ENCODE data around the gene SLC48A1.
"Not testable (repeated sequence)": the region's sequence is repeated elsewhere in the genome, so short reads cannot be mapped to it uniquely, and the experiment has no call there.

SLC48A1 gene

DNA sequence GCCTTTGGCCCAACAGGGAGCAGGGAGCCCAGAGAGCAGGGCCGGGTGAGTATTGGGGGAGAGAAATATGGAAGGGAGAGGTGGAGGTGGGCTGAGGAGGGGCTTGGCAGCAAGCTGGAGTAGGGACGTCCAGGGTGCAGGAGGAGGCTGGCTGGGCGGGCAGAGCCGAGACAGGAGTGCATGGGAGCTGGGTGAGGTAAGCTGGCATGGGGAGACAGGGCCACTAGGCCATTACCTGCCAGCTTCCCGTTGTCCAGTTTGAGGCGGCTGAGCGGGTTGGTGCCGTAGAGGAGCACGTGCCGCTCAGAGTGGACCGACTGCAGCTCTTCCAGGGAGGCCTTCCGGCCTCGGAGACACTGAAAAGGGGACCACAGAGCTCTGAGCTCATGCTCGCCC, 18.3 kb downstream of the SLC48A1 start:
- DNase-seq (ENCODE audit: low read depth, low spot score) = no peak

DNA sequence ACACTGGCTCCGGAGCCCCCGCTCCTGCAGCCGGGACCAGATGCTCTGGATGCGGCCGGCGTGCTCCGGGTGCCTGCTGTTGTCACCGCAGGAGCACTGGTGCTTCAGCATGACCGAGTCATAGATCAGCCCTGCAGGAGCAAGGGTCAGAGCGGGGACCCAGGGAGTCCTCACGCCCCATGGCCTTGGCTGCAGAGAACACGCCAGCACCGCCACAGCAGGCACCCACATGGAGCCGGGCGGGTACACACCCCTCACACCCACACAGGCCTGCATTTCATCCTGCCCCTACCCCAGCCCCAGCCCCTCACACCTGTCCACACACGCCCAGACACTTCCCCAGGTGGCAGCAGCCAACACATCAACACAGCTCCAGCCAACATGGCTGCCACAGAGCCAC, 18.8 kb downstream of the SLC48A1 start:
- no peak for DNase-seq (ENCODE audit: low read depth, low spot score)

DNA sequence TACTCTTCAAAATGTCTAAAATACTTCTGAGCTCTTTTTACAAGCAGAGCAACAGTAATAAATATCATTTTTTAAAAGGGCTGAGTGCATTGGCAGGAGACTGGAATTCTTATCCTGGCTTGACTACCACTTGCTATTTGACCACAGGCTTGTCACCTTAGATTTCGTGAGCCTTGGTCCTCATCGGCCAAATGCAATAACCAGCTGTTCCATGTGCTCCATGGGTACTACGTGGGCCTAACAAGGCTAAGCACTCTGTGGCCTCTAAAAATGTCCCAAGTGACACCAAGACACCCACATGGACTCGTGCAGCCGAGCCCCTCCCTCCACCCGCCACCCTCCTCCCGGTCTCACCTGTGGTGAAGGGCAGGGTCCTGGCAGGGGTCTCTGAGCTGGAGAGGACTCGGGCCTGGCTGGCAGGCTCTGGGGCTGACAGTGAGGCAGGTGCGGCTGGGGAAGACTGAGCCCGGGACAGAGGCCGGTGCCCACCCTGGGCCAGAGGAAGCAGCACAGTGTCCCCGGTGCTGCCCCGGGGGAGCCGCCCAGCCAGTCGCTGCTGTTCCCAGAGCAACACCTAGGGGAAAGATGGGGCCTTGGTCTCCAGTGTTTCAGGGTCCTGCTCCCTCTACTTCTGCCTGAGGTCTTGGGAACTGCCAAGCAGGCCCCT, 20.1 kb downstream of the SLC48A1 start:
- no peak for DNase-seq (ENCODE audit: low read depth, low spot score)

- DNase-seq (ENCODE audit: low read depth, low spot score) = no peak
Observed at GRCh38 chr12:47794679-47795078, 21.6 kb downstream of the SLC48A1 start.

DNA sequence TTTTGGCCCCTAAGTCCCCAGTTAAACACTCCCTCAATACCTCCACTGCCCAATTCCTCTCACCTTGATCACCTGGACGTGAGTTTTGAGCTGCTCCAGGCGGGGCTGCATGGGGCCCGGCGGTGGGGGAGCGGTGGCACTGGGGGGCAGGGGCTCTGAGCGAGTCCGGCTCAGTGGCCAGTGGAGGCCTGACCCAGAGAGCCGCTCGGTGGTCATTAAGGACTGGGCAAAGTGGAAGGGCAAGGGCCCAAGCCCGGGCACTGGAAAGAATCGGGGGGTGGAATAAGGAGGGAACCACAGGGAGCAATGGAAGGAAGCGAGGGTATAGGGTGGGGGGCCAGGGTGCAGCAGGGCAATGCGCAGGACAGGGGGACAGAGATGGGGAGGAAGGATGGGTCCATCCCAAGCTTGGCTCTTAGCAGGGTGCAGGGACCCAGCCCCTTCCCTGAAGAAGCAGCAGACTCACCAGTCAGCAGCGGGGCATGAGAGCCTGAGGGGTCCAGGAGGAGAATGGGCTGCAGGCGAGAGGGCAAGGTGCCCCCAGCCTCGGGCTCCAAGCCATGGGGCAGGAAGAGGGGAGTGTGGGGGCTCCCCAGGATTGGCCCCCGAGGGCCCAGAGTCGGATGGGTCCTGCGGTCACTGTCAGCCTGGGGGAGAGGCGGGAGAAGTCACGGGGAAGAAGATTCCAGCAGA, 22.2 kb downstream of the SLC48A1 start:
- no peak for DNase-seq (ENCODE audit: low read depth, low spot score)

DNA sequence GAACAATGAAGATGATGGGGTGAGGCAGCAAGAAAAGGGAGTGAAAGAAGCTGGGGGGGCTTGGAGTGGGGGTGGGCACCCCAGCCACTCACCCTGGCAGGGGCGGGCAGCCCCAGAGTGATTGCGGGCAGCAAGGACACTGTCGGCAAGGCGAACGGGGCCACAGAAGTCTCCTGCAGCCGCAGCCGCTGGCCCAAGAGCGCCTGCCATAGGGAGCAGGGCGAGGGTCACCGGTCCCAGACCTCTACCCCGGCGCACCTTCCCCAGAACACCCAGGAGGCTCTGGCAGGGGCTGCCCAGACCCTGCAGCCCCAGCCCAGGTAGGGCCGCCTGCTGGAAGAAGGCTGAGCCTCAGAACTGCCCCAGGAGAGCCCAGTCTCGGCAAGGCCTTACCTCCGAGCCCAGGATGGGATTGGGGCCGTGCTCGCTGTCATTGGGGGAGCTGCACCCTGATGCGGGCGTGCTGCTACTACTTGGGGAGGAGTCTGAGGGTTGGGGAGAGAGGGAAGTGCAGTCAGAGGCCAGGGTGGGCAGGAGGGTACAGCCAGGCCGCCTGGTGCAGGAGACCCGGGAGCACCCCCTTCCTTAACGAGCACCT, 22.9 kb downstream of the SLC48A1 start:
- no peak for DNase-seq (ENCODE audit: low read depth, low spot score)

DNA sequence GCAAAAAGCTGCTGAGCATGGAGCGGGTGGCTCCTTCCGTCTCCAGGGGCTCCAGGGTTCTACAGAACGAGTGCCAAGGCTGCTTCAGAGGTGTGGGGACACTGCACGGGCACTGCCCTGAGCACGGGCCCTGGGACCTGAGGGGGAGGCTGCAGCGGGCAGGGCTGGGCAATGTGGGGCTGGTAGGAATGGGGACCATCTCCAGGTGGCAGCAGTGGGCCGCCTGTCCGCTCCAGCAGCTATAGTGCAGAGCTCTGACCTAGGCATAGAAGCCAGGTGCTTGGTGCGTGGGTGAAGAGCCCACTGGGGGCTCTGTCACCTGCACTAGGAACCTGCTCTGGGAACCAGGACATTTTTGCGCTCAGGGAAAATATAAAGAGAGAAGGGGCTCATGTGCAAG, 24.4 kb downstream of the SLC48A1 start:
- no peak for DNase-seq (ENCODE audit: low read depth, low spot score)

GRCh38 chr12:47798382-47798948, 25.4 kb downstream of the SLC48A1 start:
- no peak for DNase-seq (ENCODE audit: low read depth, low spot score)

DNA sequence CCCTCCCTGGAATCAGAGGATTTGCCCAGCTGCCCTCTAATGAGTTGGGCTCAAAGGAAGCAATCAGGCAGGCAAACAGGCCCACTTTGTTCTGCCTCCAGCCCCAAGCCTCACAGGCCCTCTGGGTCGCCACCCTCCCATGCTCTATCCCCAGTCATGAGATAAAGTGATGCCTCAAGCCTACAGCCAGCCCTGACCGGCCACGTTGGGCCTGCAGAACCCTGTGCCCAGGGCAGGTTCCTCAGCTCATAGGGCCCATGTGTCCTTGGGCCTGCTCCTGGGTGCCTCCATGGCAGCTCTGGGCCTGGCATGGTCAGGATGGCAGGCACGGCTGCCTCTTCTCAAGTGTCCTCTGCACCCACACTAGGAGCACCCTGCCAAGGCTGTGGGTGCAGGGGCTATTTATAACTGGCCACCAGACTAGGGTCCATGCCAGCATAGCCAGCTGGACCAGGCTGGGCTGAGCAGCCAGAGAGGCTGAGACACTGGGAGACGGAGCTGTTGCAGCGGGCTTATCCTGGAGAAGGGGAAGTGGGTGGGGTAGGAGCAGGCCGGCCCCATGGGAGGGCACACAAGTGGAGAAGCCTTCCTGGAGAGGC, 26.4 kb downstream of the SLC48A1 start:
- no peak for DNase-seq (ENCODE audit: low read depth, low spot score)

DNA sequence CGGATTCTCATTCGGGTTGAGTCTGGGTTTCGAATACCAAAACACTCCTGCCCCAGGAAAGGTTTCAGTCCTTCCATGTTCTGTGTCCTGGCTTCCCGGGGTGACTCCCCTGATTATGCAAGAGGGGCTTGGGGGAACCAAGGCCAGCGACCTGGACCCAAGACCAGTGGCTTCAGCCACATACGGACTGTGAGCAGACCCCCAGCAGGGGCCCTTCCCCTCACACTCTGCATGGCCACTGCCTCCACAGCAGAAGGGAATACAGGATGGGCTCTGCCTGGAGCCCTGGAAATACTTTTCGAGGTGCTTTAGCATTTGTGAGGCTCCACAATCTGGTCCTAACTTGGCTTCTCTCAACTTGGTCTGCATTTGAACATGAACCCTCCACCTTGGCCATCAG, 27.5 kb downstream of the SLC48A1 start:
- no peak for DNase-seq (ENCODE audit: low read depth, low spot score)

GRCh38 chr12:47801170-47801903, 28.3 kb downstream of the SLC48A1 start:
- DNase-seq (ENCODE audit: low read depth, low spot score) = no peak

- no peak for DNase-seq (ENCODE audit: low read depth, low spot score)
Observed at GRCh38 chr12:47801904-47802246, 28.8 kb downstream of the SLC48A1 start.

DNA sequence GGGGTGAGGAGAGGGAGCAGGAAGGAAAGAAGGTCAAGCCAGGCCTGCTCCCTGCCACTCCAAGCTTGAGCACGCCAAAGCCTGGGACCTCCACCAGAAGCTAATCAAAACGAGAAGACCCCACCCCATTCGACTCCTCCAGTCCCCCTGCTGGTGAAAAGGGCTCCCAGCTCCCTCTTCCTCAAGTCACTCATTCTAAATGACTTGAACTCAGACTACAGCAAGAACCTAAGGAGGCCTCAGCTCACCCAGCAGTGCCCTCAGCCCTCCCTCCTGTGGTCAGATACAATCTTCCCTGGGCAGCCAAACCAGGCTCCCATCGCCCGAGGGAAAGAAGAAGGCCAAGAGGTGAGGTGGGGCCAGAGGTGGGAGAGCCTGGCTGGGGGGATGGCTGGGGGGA, 29.3 kb downstream of the SLC48A1 start:
- DNase-seq (ENCODE audit: low read depth, low spot score) = no peak

- DNase-seq (ENCODE audit: low read depth, low spot score) = no peak
Observed at GRCh38 chr12:47803191-47803875, 30.3 kb downstream of the SLC48A1 start.

DNA sequence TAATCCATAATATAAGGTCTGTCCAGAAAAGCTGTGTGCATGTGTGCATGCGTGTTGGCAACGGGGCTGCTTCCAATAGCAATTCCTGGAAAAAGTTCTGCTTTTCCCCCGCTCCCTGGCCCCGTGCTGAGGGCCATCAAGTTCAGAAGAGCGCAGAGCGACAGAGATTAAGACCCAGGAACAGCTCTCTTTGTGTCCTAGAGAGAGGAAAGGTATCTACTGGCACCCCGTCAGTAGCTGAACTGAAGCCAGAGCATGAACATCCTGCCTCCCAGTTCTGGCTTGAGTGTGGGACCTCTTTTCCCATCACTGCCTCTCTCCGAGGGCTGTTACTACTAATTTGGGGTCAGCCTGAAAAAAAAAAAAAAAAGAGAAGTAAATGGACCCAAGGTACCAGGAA, 31.1 kb downstream of the SLC48A1 start:
- no peak for DNase-seq (ENCODE audit: low read depth, low spot score)

DNA sequence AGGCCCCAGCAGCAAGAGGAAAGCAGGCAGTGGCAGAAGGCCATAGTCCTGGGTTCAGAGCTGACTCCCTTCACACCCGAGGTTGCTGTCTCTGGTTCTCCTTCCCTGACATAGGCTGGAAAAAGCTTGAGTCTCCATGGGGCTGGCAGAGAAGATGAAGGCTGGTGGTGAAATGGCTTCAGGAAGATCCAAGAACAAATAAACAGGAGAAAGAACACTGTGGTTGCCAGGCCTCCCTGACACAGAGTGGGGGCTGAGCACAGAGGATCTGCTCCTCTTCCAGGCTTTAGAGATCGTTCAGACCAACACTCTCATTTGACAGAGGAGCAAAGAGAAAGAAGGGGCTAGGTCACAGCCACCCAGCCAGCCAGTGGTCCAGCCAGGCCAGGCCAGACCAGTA, 32.4 kb downstream of the SLC48A1 start:
- DNase-seq (ENCODE audit: low read depth, low spot score) = no peak

DNA sequence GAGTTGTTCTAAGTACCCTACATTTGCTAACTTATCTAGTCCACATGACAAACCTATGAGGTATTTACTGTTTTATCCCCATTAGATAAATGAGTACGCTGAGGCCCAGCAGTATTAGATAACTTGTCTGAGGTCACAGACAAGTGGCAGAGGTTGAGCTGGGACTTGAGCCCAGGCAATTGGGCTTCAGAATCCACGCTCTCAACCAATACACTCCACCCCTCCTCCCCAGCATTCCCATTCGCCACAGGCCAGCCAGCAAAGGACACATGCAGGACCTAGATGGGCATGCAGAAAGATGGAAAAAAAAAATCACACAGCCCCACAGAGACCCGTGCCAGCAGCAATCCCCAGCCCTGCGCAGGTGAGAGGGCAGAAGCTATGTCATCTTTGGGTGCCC, 34.3 kb downstream of the SLC48A1 start:
- DNase-seq (ENCODE audit: low read depth, low spot score) = no peak

GRCh38 chr12:47808050-47808449, 35.0 kb downstream of the SLC48A1 start:
- no peak for DNase-seq (ENCODE audit: low read depth, low spot score)

GRCh38 chr12:47808574-47809365, 35.7 kb downstream of the SLC48A1 start:
- DNase-seq (ENCODE audit: low read depth, low spot score) = no peak

GRCh38 chr12:47809518-47809917, 36.5 kb downstream of the SLC48A1 start:
- DNase-seq (ENCODE audit: low read depth, low spot score) = not testable (repeated sequence)

DNA sequence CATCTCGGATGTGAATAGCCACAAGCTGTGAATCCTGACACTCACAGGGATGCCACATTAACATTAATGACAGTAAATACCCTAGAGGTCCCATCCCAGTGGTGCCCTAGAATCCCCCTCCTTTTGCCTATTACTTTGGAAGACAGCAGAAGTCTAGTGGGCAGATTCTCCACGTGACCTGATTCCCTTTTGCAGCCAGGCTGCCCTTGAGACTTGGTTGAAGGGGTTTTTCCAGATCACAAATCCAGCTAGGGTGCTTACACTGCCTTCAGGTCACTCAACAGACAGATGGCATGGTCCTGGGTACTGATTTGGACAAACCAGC, 38.0 kb downstream of the SLC48A1 start:
- DNase-seq (ENCODE audit: low read depth, low spot score) = no peak

Measured in smooth muscle cell of the brain vasculature (primary cell).